Right lobe of liver (tissue), 4 donors: Measurements from ENCODE around the gene RAB33A.

Experiments
- CTCF ChIP-seq, 4 donors: fragments of 200-600 bp in 3 of 4; fragments of 450-650 bp in 1 of 4; IDR thresholded peaks; one replicate each; pipeline versions ENCODE4 v1.5.1 to v1.8.0; 2016 to 2022; ENCODE audit warnings: antibody characterized with exemption in 4 of 4, mild to moderate bottlenecking in 2 of 4
- POLR2A ChIP-seq: fragments of 450-650 bp; IDR thresholded peaks from one replicate; pipeline ENCODE4 v1.6.1; 2017; ENCODE audit warnings: antibody characterized with exemption, mild to moderate bottlenecking
- donor health status: DM: no; HTN: no; CAD: no.
- donor health status: DM: no; HTN: no; CAD: no.
- donor health status: DM: no; HTN: yes; CAD: no.

GRCh38 chrX:130139474-130140201, 32.1 kb upstream of the RAB33A start:
- no peak for TF ChIP-seq CTCF (IDR thresholded peaks at IDR 0.05)
- no peak for TF ChIP-seq POLR2A
